ENCODE data around the gene RARA.
A peak's percentile ranks its signal among the peaks of the same experiment; 100 is the strongest.
"Not testable (repeated sequence)": the region's sequence is repeated elsewhere in the genome, so short reads cannot be mapped to it uniquely, and the experiment has no call there.

The RARA gene

DNA sequence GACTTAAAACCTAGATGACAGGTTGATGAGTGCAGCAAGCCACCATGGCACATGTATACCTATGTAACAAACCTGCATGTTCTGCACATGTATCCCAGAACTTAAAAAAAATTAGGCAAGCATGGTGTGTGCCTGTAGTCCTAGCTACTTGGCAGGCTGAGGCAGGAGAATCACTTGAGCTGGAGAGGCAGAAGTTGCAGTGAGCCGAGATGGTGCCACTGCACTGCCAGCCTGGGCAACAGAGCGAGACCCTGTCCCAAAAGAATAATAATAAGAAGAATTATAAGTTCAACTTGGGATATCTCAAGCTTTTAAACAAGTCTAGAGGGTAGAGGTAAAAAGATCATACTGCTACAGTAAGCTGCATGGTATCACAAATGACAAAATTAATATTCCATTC lies 11.5 kb upstream of the RARA start:
- TF ChIP-seq SUZ12 (IDR thresholded peaks at IDR 0.05; ENCODE audit: extremely low read depth, insufficient read depth, insufficient read length) (no peak), ZNF274 (IDR thresholded peaks at IDR 0.05; ENCODE audit: low read depth, low read length) (no peak), YY1 (IDR thresholded peaks at IDR 0.05; ENCODE audit: insufficient read depth, insufficient read length) (no peak)
- Histone ChIP-seq H3K27me3 (ENCODE audit: insufficient read depth, insufficient read length) (no peaks in the 10 kb centered on the region), H3K4me3 (ENCODE audit: insufficient read length, low read depth) (no peak overlapping the region), H3K4me1 (ENCODE audit: insufficient read depth, insufficient read length) (peaks cover 2% of the 10 kb centered on the region), H3K9me3 (ENCODE audit: insufficient read depth, low read length) (no peaks in the 10 kb centered on the region), H3K36me3 (ENCODE audit: insufficient read depth, insufficient read length, low read length) (peaks cover 94% of the 10 kb centered on the region), H3K9ac (ENCODE audit: insufficient read length, low read depth) (no peak overlapping the region)
- DNase-seq (ENCODE audit: low read depth, low spot score) = no peak

GRCh38 chr17:40298726-40299125 lies 10.3 kb upstream of the RARA start:
- Histone ChIP-seq H3K9me3 (ENCODE audit: insufficient read depth, low read length) (no peaks in the 10 kb centered on the region), H3K9ac (ENCODE audit: insufficient read length, low read depth) (no peak overlapping the region), H3K27me3 (ENCODE audit: insufficient read depth, insufficient read length) (no peaks in the 10 kb centered on the region), H3K4me3 (ENCODE audit: insufficient read length, low read depth) (no peak overlapping the region), H3K4me1 (ENCODE audit: insufficient read depth, insufficient read length) (peaks cover 2% of the 10 kb centered on the region), H3K36me3 (ENCODE audit: insufficient read depth, insufficient read length, low read length) (peaks cover 95% of the 10 kb centered on the region)
- DNase-seq (ENCODE audit: low read depth, low spot score) = no peak
- no peak for TF ChIP-seq YY1 (IDR thresholded peaks at IDR 0.05; ENCODE audit: insufficient read depth, insufficient read length)
- TF ChIP-seq ZNF274 (IDR thresholded peaks at IDR 0.05; ENCODE audit: low read depth, low read length) = no peak
- TF ChIP-seq SUZ12 (IDR thresholded peaks at IDR 0.05; ENCODE audit: extremely low read depth, insufficient read depth, insufficient read length) = no peak

- H3K36me3 ChIP-seq (ENCODE audit: insufficient read depth, insufficient read length, low read length) = peaks cover 95% of the 10 kb centered on the region
- not testable (repeated sequence) for H3K9ac ChIP-seq (ENCODE audit: insufficient read length, low read depth)
Measured at GRCh38 chr17:40299159-40299757, 9.7 kb upstream of the RARA start.

DNA sequence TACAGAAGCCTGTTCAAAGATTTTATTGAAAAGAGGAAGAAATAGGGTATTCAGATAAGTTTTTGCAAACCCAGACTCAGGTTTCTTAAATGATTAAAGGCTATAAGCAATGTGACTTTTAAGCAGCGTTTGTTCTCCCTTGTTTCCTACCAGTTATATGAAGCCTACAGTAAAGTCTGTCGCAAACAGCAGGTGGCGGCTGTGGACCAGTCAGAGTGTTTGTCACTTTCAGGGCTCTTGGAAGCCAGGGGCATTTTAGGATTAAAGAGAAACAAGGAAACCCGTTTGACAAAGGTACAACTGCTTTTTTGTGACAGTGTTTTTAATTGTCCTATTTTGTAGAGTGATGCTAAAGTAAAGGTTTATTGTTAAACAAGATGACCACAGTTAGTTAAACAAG lies 7.7 kb upstream of the RARA start:
- no peaks in the 10 kb centered on the region for H3K9me3 ChIP-seq (ENCODE audit: insufficient read depth, low read length)
- peaks cover 79% of the 10 kb centered on the region for H3K36me3 ChIP-seq (ENCODE audit: insufficient read depth, insufficient read length, low read length)
- no peak overlapping the region for H3K9ac ChIP-seq (ENCODE audit: insufficient read length, low read depth)
- DNase-seq (ENCODE audit: low read depth, low spot score) = no peak
- no peak overlapping the region for H3K4me3 ChIP-seq (ENCODE audit: insufficient read length, low read depth)
- no peaks in the 10 kb centered on the region for H3K4me1 ChIP-seq (ENCODE audit: insufficient read depth, insufficient read length)
- TF ChIP-seq SUZ12 (IDR thresholded peaks at IDR 0.05; ENCODE audit: extremely low read depth, insufficient read depth, insufficient read length) = no peak
- no peak for TF ChIP-seq YY1 (IDR thresholded peaks at IDR 0.05; ENCODE audit: insufficient read depth, insufficient read length)
- TF ChIP-seq ZNF274 (IDR thresholded peaks at IDR 0.05; ENCODE audit: low read depth, low read length) = no peak
- H3K27me3 ChIP-seq (ENCODE audit: insufficient read depth, insufficient read length) = no peaks in the 10 kb centered on the region

More at GRCh38 chr17:40299159-40299757, 9.7 kb upstream of the RARA start:
- DNase-seq (ENCODE audit: low read depth, low spot score); H3K4me1 ChIP-seq (ENCODE audit: insufficient read depth, insufficient read length); H3K4me3 ChIP-seq (ENCODE audit: insufficient read length, low read depth); H3K9me3 ChIP-seq (ENCODE audit: insufficient read depth, low read length); H3K27me3 ChIP-seq (ENCODE audit: insufficient read depth, insufficient read length): not testable (repeated sequence)

- no peaks in the 10 kb centered on the region for H3K9me3 ChIP-seq (ENCODE audit: insufficient read depth, low read length)
- DNase-seq (ENCODE audit: low read depth, low spot score) = no peak
- TF ChIP-seq ZNF274 (IDR thresholded peaks at IDR 0.05; ENCODE audit: low read depth, low read length) (no peak), SUZ12 (IDR thresholded peaks at IDR 0.05; ENCODE audit: extremely low read depth, insufficient read depth, insufficient read length) (no peak)
- no peak overlapping the region for H3K9ac ChIP-seq (ENCODE audit: insufficient read length, low read depth)
- peaks cover 62% of the 10 kb centered on the region for H3K36me3 ChIP-seq (ENCODE audit: insufficient read depth, insufficient read length, low read length)
- no peaks in the 10 kb centered on the region for H3K27me3 ChIP-seq (ENCODE audit: insufficient read depth, insufficient read length)
- no peak overlapping the region for H3K4me3 ChIP-seq (ENCODE audit: insufficient read length, low read depth)
- H3K4me1 ChIP-seq (ENCODE audit: insufficient read depth, insufficient read length) = peaks cover 10% of the 10 kb centered on the region
Measured at GRCh38 chr17:40303009-40303657, 5.8 kb upstream of the RARA start.

GRCh38 chr17:40303708-40304551 lies 5.0 kb upstream of the RARA start:
- Histone ChIP-seq H3K4me1 (ENCODE audit: insufficient read depth, insufficient read length) (peaks cover 10% of the 10 kb centered on the region), H3K9ac (ENCODE audit: insufficient read length, low read depth) (peak overlapping the region; percentile 3), H3K36me3 (ENCODE audit: insufficient read depth, insufficient read length, low read length) (peaks cover 54% of the 10 kb centered on the region), H3K27me3 (ENCODE audit: insufficient read depth, insufficient read length) (no peaks in the 10 kb centered on the region), H3K4me3 (ENCODE audit: insufficient read length, low read depth) (no peak overlapping the region), H3K9me3 (ENCODE audit: insufficient read depth, low read length) (no peaks in the 10 kb centered on the region)
- no peak for TF ChIP-seq ZNF274 (IDR thresholded peaks at IDR 0.05; ENCODE audit: low read depth, low read length)
- TF ChIP-seq SUZ12 (IDR thresholded peaks at IDR 0.05; ENCODE audit: extremely low read depth, insufficient read depth, insufficient read length) = no peak
- no peak for TF ChIP-seq YY1 (IDR thresholded peaks at IDR 0.05; ENCODE audit: insufficient read depth, insufficient read length)
- no peak for DNase-seq (ENCODE audit: low read depth, low spot score)

DNA sequence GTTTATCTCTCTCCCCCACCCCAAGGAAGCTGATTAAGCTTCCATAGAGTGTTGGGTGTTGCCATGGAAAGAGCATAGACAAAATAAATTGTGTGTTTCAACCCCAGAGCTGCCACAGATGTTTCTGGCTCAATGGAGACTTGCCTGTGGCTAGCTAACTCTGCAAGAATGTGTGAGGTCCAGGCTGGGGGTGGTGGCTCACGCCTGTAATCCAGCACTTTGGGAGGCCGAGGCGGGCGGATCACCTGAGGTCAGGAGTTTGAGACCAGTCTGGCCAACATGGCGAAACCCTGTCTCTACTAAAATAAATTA lies 4.5 kb upstream of the RARA start:
- H3K36me3 ChIP-seq (ENCODE audit: insufficient read depth, insufficient read length, low read length) = peaks cover 50% of the 10 kb centered on the region

GRCh38 chr17:40304866-40305265 lies 4.1 kb upstream of the RARA start:
- Histone ChIP-seq H3K36me3 (ENCODE audit: insufficient read depth, insufficient read length, low read length) (peaks cover 47% of the 10 kb centered on the region), H3K4me1 (ENCODE audit: insufficient read depth, insufficient read length) (peaks cover 10% of the 10 kb centered on the region)
- not testable (repeated sequence) for H3K9me3 ChIP-seq (ENCODE audit: insufficient read depth, low read length); H3K9ac ChIP-seq (ENCODE audit: insufficient read length, low read depth); H3K27me3 ChIP-seq (ENCODE audit: insufficient read depth, insufficient read length); H3K4me3 ChIP-seq (ENCODE audit: insufficient read length, low read depth); DNase-seq (ENCODE audit: low read depth, low spot score)

More for the DNA sequence above, 4.5 kb upstream of the RARA start:
- H3K9me3 ChIP-seq (ENCODE audit: insufficient read depth, low read length); H3K4me3 ChIP-seq (ENCODE audit: insufficient read length, low read depth); H3K9ac ChIP-seq (ENCODE audit: insufficient read length, low read depth); H3K27me3 ChIP-seq (ENCODE audit: insufficient read depth, insufficient read length); DNase-seq (ENCODE audit: low read depth, low spot score): not testable (repeated sequence)
- peaks cover 10% of the 10 kb centered on the region for H3K4me1 ChIP-seq (ENCODE audit: insufficient read depth, insufficient read length)
